Measurements from ENCODE around the gene C17orf67. TPM values are rescaled to one million over a fixed set of nuclear protein-coding genes. Genes with fewer than 3 reads are reported as not detected.

C17orf67 gene
- total RNA-seq, 1 donor from 2014 or later: 3.8 TPM

DNA sequence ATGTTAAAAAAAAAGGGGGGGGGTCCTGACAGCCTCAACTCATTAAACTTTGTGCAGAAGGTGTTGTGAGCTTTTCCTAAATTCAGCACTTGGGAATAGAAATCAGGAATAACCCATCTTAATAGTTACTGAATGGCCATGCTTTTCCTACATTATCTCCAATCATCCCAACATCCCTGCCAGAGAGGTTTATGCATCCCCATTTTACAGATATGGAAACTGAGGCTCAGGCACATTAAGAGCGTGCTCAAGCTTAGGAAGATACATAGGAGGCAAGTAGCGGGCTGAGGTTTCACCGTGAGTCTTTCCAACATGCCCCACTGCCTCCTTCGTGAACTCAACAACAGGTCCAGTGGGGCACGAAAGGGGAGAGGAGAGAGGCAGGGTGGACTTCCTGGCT is 78.4 kb downstream of the C17orf67 start:
- TF ChIP-seq, protein P1, sequence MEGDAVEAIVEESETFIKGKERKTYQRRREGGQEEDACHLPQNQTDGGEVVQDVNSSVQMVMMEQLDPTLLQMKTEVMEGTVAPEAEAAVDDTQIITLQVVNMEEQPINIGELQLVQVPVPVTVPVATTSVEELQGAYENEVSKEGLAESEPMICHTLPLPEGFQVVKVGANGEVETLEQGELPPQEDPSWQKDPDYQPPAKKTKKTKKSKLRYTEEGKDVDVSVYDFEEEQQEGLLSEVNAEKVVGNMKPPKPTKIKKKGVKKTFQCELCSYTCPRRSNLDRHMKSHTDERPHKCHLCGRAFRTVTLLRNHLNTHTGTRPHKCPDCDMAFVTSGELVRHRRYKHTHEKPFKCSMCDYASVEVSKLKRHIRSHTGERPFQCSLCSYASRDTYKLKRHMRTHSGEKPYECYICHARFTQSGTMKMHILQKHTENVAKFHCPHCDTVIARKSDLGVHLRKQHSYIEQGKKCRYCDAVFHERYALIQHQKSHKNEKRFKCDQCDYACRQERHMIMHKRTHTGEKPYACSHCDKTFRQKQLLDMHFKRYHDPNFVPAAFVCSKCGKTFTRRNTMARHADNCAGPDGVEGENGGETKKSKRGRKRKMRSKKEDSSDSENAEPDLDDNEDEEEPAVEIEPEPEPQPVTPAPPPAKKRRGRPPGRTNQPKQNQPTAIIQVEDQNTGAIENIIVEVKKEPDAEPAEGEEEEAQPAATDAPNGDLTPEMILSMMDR (IDR thresholded peaks at IDR 0.05; ENCODE audit: unreplicated experiment): no peak
- H3K4me3 Mint-ChIP-seq: no peak overlapping the region

GRCh38 chr17:56754523-56755208 is 79.1 kb downstream of the C17orf67 start:
- no peak for DNase-seq (ENCODE audit: low spot score in 2 of 2, unreplicated experiment in 2 of 2)
- Mint-ChIP-seq H3K4me1 (peaks cover 7% of the 10 kb centered on the region), H3K4me3 (no peak overlapping the region), H3K27ac (peak overlapping the region; percentile 62), H3K36me3 (no peaks in the 10 kb centered on the region), H3K9me3 (no peaks in the 10 kb centered on the region), H3K27me3 (ENCODE audit: low read depth) (no peaks in the 10 kb centered on the region)
- TF ChIP-seq, protein P1 (IDR thresholded peaks at IDR 0.05; ENCODE audit: unreplicated experiment): no peak

More for the DNA sequence above, 78.4 kb downstream of the C17orf67 start:
- no peaks in the 10 kb centered on the region for H3K36me3 Mint-ChIP-seq
- H3K27ac Mint-ChIP-seq: no peak overlapping the region
- H3K4me1 Mint-ChIP-seq: peaks cover 7% of the 10 kb centered on the region
- no peaks in the 10 kb centered on the region for H3K9me3 Mint-ChIP-seq
- H3K27me3 Mint-ChIP-seq (ENCODE audit: low read depth): no peaks in the 10 kb centered on the region
- DNase-seq (ENCODE audit: low spot score in 2 of 2, unreplicated experiment in 2 of 2): no peak

DNA sequence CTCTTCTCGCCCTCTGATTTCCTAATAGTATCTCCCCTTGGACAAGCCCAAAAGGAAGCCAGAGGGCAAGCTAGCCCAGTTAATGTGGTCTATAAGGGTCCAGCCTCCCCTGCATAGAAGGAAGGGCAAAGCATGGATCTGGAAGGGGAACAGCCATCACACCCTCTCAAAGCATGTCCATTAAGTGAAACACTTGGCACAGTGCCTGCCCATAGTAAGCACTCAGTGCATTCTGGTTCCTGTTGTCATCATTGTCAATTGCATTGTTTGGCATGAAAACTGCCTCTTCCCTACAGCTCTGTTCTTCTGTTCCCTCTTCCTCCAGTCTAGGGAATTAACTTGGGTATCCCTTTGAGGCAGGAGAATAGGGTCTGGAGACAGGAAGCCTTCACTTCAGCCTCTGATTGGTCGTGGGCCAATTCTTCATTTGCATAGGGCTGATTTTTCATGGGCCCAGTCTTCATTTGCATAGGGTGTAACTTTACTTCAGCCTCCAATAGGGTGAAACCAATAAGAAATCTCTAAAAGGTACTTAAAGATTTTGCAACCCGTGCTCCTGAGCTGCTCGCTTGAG is 81.4 kb downstream of the C17orf67 start:
- peaks cover 7% of the 10 kb centered on the region for H3K4me1 Mint-ChIP-seq
- peaks cover 2% of the 10 kb centered on the region for H3K27me3 Mint-ChIP-seq (ENCODE audit: low read depth)
- no peak overlapping the region for H3K27ac Mint-ChIP-seq
- no peaks in the 10 kb centered on the region for H3K36me3 Mint-ChIP-seq
- no peak for DNase-seq (ENCODE audit: low spot score in 2 of 2, unreplicated experiment in 2 of 2)
- TF ChIP-seq, protein P1 (IDR thresholded peaks at IDR 0.05; ENCODE audit: unreplicated experiment): no peak
- no peaks in the 10 kb centered on the region for H3K9me3 Mint-ChIP-seq
- H3K4me3 Mint-ChIP-seq: no peak overlapping the region

DNA sequence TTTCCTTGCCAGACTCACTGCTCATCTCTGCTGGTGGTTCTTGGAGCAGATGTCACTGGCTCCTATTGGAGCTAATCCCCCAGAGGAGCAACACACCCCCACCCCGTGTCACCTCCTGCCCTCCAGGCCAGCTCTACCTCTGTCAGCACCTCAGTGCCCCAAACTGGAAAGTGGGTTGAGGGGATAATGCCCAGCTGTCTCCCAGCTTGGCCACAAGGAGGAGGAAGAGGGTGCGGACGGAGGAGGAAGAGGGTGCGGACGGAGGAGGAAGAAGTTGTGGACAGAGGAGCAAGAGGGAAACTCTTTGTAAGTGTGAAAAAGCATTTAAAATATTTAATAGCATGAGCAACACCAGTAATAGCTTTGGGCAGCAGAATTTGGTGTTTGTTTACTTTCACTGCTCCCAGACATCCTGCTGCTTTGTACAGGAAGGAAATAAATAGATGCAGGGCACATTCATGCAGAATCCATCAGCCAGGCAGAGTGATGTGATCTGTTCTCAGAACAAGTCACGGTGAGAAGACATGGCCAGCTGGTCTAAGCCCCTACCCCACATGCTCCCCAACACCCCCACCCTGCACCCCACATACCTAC is 82.5 kb downstream of the C17orf67 start:
- TF ChIP-seq, protein P1 (IDR thresholded peaks at IDR 0.05; ENCODE audit: unreplicated experiment): no peak
- Mint-ChIP-seq H3K9me3 (no peaks in the 10 kb centered on the region), H3K4me1 (peaks cover 7% of the 10 kb centered on the region), H3K4me3 (no peak overlapping the region), H3K36me3 (no peaks in the 10 kb centered on the region), H3K27ac (no peak overlapping the region), H3K27me3 (ENCODE audit: low read depth) (peaks cover 2% of the 10 kb centered on the region)
- DNase-seq (ENCODE audit: low spot score in 2 of 2, unreplicated experiment in 2 of 2): no peak

GRCh38 chr17:56744721-56745120 is 89.0 kb downstream of the C17orf67 start:
- Mint-ChIP-seq H3K27me3 (ENCODE audit: low read depth) (peaks cover 8% of the 10 kb centered on the region), H3K27ac (no peak overlapping the region), H3K4me1 (no peaks in the 10 kb centered on the region), H3K9me3 (peaks cover 5% of the 10 kb centered on the region), H3K36me3 (no peaks in the 10 kb centered on the region), H3K4me3 (no peak overlapping the region)
- TF ChIP-seq, protein P1 (IDR thresholded peaks at IDR 0.05; ENCODE audit: unreplicated experiment): no peak
- no peak for DNase-seq (ENCODE audit: low spot score in 2 of 2, unreplicated experiment in 2 of 2)
